C4-2B (cell line): ENCODE measurements around the gene MVB12B.

Source experiments
- CTCF ChIP-seq: fragments of 450-650 bp; conservative IDR thresholded peaks from 2 replicates; pipeline ENCODE4 v1.5.1; 2017; ENCODE audit warnings: mild to moderate bottlenecking
- ZFX ChIP-seq: fragments of 450-650 bp; IDR thresholded peaks from 2 replicates; pipeline ENCODE4 v1.6.1; 2017

GRCh38 chr9:126418608-126419007 is 92.0 kb downstream of the MVB12B start:
- TF ChIP-seq CTCF, result no peak
- no peak for TF ChIP-seq ZFX
